HG02973 (cell line): ENCODE data around the gene ZNF579.

Source experiments
- ATAC-seq: cut with Tn5 transposase; IDR thresholded peaks from one replicate; pipeline ENCODE4 v1.9.1; 2021; ENCODE audit warnings: moderate library complexity; ENCODE audit not compliant: unreplicated experiment

ZNF579 gene, protein sequence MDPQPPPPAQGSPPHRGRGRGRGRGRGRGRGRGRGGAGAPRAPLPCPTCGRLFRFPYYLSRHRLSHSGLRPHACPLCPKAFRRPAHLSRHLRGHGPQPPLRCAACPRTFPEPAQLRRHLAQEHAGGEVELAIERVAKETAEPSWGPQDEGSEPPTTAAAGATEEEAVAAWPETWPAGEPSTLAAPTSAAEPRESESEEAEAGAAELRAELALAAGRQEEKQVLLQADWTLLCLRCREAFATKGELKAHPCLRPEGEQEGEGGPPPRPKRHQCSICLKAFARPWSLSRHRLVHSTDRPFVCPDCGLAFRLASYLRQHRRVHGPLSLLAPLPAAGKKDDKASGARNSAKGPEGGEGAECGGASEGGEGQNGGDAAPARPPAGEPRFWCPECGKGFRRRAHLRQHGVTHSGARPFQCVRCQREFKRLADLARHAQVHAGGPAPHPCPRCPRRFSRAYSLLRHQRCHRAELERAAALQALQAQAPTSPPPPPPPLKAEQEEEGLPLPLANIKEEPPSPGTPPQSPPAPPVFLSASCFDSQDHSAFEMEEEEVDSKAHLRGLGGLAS

GRCh38 chr19:55580628-55581144, at the start of gene ZNF579:
TSS of gene ZNF579 (minus strand) at chr19:55580848. CDS start at chr19:55579639, 1,209 bp downstream.
- no peak for ATAC-seq

DNA sequence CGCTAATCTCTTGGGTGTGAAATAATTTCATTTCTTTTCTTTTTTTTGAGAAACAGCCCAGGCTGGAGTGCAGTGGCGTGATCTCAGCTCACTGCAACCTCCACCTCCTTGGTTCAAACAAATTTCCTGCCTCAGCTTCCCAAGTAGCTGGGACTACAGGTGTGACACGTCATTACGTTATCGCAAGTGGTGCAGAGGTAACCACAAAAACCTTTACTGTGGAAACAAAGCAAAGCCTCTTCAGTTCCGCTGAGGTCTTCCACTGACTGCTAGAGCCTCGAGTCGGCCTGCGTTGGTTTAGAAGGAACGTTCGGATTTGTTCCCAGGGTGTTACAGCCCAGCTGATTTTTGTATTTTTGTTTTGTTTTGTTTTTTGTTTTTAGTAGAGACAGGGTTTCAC, 45.7 kb upstream of the ZNF579 start:
- no peak for ATAC-seq

- no peak for ATAC-seq
Observed at GRCh38 chr19:55625004-55625326, 44.3 kb upstream of the ZNF579 start.

- ATAC-seq: no peak
Observed at GRCh38 chr19:55624109-55625003, 43.7 kb upstream of the ZNF579 start, which contains the start of gene ZNF784. TSS of gene ZNF784 (minus strand) at chr19:55624566. CDS start at chr19:55624561, 5 bp downstream.

GRCh38 chr19:55623561-55623960, 42.9 kb upstream of the ZNF579 start:
- no peak for ATAC-seq

- ATAC-seq: no peak
Observed at GRCh38 chr19:55623130-55623529, 42.5 kb upstream of the ZNF579 start.

DNA sequence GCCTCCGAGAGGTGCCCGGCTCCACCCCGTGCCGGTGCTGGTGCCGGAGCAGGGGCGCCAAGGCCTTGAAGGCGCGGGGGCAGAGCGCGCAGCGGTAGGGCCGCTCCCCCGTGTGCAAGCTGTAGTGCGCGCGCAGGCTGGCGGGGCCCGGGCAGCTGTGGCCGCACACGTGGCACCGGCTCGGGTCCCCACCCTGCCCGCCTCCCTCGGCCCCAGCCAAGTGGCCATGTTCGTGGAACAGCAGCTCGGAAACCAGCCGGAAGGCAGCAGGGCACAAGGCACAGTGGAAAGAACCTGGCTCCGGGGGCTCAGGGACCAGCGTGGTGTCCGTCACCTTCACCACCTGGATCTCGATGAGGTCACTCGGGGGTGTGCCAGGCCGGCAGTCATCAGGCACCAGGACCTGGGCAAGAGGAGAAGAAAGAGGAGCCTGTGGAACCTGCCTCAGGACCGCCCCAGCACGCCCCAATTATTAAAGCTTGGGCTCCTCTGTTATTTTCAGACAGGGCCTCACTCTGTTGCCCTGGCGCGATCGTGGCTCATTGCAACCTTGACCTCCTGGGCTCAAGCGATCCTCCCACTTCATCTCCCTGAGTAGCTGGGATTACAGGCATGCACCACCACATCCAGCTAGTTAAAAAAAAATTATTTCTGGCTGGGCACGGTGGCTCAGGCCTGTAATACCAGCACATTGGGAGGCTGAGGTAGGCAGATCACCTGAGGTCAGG, 41.8 kb upstream of the ZNF579 start:
- no peak for ATAC-seq

DNA sequence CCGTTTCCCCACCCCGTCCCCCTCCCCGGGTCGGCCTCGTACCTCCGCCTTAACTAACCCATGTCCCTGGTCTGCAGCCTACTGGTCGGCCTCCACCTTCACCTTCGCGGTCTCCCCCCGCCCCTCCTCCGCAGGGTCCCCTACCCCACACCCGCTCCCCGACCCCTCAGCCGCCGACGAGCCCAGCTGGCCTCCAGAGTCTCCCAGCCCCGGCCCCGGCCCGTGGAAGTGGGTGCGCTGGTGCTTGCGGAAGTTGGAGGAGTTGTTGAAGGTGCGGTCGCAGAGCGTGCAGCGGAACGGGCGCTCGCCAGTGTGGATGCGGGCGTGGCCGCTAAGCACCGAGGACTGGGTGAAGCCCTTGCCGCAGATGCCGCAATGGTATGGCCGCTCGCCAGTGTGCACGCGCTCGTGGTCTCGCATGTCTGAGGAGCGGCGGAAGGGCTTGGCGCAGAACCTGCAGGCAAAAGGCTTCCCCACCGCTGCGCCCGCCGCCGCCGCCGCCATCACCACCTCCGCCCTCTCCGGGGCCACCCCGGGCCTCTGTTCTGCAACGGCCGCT, 41.1 kb upstream of the ZNF579 start:
- ATAC-seq: no peak

DNA sequence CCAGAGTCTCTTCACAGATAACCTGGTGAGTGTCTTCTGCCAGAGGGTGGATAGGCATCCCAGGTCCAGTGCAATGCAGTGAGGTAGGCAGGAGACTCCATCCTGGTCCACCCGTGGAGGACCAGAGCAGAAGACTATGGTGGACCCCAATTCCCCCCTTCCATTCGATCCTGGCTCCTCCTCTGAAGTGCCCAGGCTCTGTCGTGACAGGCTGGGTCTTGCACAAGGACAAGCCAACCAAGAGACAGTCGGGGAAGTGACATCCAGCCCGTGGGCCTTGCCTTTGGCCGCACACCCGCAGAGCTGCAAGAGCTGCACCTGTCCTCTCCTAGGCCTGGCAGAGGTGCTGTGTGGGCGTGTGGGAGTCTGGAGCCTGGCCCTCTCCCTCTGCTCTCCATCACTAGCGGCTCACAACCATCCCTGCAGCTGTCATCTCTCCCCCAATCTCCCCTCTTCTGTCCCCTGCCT, 40.6 kb upstream of the ZNF579 start:
- no peak for ATAC-seq

GRCh38 chr19:55620410-55621204, 40.0 kb upstream of the ZNF579 start:
- ATAC-seq: no peak

GRCh38 chr19:55619286-55619685, 38.6 kb upstream of the ZNF579 start:
- ATAC-seq: no peak

DNA sequence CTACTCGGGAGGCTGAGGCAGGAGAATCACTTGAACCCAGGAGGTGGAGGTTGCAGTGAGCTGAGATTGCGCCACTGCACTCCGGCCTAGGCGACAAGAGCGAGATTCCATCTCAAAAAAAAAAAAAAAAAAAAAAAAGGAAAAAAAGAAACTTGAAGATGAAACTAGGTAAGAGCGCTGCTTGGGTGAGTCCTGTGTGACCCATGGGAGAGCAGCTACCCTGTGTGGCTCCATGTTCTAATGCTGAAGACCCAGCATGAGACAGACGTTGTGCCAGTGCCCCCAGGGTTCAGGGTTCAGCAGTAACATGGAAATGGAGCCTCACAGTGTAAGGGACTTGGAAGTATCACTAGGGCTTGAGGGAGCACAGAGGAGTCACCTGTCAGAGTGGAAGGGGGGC, 37.8 kb upstream of the ZNF579 start:
- no peak for ATAC-seq

DNA sequence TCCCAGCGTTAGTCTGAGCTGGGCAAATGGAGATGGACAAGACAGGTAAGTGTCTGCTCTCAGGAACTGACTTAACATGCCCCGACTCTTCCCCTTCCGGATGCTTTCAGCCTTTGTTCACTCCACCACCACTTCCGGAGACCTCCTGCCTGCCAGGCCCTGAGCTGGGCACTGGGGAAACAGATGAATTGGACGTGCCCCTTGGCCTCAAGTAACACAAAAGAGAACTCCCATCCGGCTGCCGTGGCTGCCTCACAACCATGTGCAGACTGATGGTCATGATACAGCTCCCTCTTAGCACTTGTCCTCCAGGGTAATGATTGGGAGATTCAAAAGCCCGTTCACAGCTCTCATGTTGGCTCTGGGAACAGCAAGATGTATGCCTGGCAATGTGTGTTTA, 36.8 kb upstream of the ZNF579 start:
- ATAC-seq: no peak

GRCh38 chr19:55616395-55616875, 35.8 kb upstream of the ZNF579 start:
- no peak for ATAC-seq

- ATAC-seq: no peak
Observed at GRCh38 chr19:55615543-55616394, 35.1 kb upstream of the ZNF579 start.

- no peak for ATAC-seq
Observed at GRCh38 chr19:55614711-55615542, 34.3 kb upstream of the ZNF579 start.

GRCh38 chr19:55613930-55614710, 33.5 kb upstream of the ZNF579 start:
- no peak for ATAC-seq
